GM21367 (cell line): ENCODE results near the gene PTGIS.

Experiments
- ATAC-seq: cut with Tn5 transposase; IDR thresholded peaks from one replicate; pipeline ENCODE4 v1.9.1; 2021; ENCODE audit not compliant: unreplicated experiment

Gene PTGIS

GRCh38 chr20:49560646-49561045 lies 7.3 kb downstream of the PTGIS start:
- ATAC-seq = no peak

DNA sequence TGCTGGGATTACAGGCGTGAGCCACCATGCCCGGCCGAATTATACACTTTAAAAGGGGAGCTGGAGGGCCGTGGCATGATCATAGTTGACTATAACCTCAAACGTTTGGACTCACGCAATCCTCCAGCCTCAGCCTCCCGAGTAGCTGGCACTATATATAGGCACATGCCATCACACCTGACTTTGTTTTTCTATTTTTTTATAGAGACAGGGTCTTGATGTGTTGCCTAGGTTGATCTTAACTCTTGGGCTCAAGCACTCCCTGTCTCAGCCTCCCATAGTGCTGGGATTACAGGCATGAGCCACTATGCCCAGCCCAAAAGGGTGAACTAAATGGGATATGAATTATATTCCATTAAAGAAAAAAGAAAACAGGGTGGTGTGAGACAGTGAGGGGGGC lies 7.8 kb downstream of the PTGIS start:
- ATAC-seq = no peak

DNA sequence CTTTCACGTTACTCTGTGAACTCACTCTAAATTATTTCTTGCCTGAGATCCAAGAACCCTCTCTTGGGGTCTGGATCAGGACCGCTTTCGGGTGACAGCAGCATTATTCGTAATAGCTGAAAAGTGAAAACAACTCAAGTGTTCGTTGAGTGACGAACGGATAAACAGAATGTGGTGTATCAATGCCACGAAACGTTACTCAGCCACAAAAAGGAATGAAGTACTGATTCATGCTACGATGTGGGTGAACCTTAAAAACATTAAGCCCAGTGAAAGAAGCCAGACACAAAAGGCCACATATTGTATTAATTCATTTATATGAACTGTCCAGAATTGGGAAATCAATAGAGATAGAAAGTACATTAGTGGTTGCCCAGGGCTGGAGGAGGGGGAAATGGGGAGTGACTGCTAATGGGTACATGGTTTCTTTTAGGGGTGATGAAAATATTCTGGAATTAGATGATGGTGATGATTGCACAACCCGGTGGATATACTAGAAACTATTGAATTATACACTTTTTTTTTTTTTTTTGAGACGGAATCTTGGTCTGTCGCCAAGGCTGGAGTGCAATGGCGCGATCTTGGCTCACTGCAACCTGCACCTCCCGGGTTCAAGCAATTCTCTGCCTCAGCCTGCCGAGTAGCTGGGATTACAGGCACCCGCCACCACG lies 8.4 kb downstream of the PTGIS start:
- no peak for ATAC-seq

DNA sequence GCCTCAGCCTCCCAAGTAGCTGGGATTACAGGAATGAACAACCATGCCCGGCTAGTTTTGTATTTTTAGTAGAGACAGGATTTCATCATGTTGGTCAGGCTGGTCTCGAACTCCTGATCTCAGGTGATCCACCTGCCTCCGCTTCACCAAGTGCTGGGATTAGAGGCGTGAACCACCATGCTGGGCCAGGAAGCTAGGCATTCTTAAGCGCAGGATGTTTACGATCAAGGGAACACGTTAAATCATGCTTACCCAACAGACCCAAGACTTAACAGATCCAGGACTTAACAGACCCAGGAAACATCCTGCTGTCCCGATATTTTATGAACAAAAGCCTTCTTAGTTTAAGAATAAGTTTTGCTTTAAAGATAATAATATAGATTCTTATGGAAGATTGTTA lies 9.1 kb downstream of the PTGIS start:
- no peak for ATAC-seq

- ATAC-seq = no peak
Observed at GRCh38 chr20:49557449-49557848, 10.5 kb downstream of the PTGIS start.

DNA sequence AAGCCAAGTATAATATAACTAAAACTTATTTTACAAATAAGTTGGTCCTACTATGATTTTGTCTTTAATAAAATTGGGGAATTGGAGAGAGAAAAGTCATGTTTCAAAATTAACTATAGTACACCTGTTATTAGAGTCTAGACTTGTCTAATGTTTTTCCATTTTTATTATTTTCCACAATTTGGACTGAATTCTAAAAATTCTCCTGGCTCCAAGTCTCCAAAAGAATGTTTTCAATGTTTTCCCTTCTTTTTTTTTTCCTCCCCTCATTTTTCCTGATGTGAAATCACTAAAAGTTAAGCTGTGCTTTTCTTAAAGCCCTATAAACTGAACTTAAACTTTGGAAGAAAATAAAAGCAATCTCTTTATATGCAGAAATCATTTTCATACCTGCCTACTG lies 11.3 kb downstream of the PTGIS start:
- no peak for ATAC-seq

DNA sequence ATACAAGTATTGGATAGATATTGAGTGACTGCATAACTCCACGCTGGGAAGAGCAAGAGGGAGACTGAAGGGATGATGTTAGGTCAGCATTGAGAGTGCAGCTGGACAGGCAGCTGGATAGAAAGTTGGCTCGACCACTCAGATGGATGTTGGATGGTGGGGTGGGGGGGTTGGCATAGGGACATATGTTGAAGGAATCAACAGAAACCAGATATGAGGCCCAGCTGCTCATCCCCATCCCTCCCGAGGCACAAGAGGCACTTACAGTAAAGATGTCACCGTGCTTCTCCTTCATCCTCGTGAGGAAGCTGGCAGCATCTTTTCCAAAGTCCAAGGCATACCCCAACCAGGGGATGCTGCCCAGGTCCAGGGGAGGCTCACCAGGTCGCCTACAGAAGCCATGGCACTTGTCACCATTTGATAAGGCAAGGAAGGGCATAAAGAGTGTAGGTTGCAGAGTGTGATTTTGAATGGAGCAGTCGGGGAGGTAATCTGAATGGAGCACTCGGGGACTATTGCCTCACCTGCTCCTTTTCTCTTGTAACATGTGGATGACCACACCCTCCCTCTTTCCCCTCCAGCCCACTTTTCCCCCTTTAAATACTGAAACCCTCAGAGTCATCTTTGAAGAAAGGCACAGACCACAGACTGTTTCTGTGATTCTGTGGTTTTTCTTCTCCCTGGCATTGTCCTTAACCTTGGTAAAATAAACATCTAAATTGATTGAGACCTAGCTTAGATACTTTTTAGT lies 18.0 kb downstream of the PTGIS start:
- ATAC-seq = no peak

DNA sequence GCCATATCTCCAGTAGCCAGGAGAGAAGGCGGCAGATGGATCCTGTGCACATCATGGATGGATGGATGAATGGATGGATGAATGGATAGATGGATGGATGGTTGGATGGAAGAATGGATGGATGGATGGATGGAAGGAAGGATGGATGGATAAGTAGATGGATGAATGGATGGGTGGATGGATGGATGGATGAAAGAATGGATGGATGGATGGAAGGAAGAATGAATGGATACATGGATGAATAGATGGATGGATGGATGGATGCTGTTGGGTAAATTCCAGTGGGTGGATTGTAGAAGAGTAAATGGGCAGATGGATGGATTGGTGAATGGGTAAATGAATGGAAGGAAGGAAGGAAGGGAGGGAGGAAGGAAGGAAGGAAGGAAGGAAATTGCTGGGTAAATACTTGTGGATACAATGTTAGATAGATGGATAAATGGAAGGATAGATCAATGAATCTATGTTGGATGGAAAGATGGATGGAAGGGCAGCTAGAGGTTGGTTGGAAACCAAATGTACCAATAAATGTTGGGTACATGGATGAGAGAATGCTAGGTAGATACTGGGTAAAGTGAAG lies 19.5 kb downstream of the PTGIS start:
- no peak for ATAC-seq

- no peak for ATAC-seq
Observed at GRCh38 chr20:49545572-49545971, 22.4 kb downstream of the PTGIS start.

- no peak for ATAC-seq
Observed at GRCh38 chr20:49544535-49544934, 23.4 kb downstream of the PTGIS start.

- ATAC-seq = no peak
Observed at GRCh38 chr20:49543858-49544437, 24.0 kb downstream of the PTGIS start.

- ATAC-seq = no peak
Observed at GRCh38 chr20:49543071-49543857, 24.7 kb downstream of the PTGIS start.

GRCh38 chr20:49542514-49542991 lies 25.4 kb downstream of the PTGIS start:
- ATAC-seq = no peak

DNA sequence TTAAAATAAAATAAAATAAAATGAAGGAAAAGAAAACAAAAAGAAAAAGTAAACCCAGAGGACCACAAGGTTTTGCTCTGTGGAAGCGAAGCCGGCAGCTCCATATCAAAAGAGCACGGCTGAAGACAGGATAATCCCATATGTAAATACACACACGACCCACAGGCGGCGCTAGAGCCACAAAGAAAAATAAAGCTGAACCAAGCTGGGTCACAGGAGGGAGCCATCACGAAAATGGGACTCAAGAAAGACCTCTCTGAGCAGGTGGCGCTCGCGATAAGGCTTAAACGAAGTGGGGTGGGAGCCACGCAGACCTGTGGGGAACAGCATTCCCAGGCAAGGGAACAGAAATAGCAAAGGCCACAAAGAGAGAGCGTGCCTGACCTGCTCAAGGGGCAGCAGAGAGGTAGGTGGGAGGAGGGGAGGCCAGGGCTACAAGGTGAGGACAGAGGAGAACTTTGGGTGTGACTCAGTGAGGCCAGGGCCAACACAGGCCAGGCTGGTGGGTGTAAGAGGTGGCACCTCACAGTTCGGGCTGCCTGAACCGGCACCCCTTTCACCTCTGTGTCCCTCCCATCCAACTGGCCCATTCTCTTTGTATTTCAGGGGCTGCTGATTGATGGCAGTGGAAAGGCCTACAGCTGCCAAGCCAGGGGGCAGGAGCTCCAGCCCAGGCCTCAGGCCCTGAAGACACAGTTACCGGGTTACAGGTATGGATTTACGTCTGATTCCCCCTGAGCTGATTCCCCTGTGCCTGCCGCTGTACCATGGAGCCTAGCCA lies 26.0 kb downstream of the PTGIS start:
- ATAC-seq = no peak

DNA sequence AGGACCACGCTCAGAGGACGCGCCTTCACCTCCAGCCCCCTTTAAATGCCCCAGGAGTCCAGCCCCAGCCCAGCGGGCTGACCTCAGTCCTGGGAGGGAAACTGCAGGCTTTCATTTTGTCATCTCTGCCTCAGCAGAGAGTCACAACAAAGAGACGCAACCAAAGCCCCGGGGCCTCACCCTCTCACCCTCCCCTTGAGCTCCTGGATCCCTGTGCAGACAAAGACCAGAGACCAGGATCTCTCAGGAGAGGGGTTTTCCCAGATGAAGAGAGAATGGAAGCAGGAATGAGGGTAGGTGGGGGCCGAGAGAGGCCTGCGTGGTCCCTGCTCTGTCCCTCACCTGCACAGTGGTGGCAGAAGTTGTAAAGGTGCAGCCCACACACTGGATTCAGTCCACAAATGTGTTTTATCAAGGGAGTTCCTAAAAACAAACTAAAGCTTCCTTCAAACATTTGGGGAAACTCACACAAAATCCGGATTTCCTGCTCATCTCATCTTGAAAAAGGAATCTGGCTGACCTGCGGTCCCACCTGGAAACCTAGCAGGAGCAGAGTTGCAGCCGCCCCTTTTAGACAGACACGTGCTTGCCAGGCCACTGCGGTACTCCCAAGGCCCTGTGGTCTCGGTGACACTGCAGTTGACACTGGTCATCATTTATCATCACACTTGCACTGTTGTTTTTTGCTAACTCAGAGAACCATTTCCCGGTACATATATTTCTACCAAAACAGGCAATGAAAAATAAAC lies 27.1 kb downstream of the PTGIS start:
- no peak for ATAC-seq

- ATAC-seq = no peak
Observed at GRCh38 chr20:49540232-49540620, 27.7 kb downstream of the PTGIS start.

DNA sequence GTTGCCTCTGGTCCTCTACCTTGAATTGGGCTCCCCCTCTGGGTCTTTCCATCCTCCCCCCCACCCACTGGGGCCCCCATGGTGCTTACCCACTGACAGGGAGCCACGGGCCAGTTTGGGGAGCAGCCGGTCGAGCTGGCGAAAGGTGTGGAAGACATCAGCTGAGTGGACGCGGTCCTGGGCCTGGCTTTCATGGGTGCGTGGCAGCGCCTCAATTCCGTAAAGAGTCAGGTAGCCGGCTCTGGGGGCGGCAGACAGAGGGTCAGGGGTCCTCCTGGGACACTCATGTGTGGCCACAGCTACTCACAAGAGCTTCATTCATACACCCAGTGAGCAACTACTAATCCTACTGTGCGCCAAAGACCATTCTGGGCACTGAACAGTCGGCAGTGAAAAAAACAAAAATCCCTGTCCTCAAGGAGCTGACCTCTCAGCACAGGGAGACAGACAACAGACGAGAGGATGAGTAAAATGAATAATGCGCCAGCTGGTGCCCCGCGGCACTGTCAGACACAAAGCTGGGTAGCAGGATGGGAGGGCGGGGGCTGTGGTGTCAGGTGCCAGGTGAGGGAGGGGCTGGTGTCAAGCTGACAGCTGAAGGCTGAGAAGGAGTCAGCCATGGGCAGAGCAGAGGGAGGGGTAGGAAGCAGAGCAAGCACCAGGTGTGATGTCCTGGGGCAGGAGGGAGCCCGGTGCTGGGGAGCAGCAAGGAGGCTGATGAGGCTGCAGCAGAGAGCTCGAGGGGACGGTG lies 28.3 kb downstream of the PTGIS start:
- no peak for ATAC-seq

DNA sequence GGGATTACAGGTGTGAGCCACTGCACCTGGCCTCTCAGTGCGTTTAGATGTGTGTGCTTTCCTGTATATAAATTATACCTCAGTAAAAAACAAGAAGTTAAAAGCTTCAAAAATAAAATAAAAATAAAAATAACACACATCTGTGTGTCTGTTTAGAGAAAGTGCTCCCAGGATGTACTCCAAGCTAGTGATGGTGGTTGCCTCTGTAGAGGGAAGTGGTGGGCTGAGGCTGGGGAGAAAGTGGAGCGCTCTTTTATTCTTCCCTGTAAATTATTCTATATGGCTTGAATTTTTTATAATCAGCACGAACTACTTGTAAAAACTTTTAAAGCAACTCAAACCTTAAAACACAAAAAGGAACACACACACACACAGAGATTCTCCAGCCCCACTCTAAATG lies 29.0 kb downstream of the PTGIS start:
- ATAC-seq = no peak

- ATAC-seq = no peak
Observed at GRCh38 chr20:49534255-49534712, 33.7 kb downstream of the PTGIS start.
